GM19025 (cell line): Measurements from ENCODE around the gene RPS25.
"Not testable (repeated sequence)": the region's sequence is repeated elsewhere in the genome, so short reads cannot be mapped to it uniquely, and the experiment has no call there.

Source experiments
- ATAC-seq: cut with Tn5 transposase; IDR thresholded peaks from one replicate; pipeline ENCODE4 v1.9.1; 2021; ENCODE audit warnings: mild to moderate bottlenecking, low read depth, moderate library complexity; ENCODE audit not compliant: unreplicated experiment

The RPS25 gene

GRCh38 chr11:119019996-119020395, 1.9 kb upstream of the RPS25 start:
- no peak for ATAC-seq

GRCh38 chr11:119017377-119017776, 766 bp downstream of the RPS25 start:
- not testable (repeated sequence) for ATAC-seq

- ATAC-seq = no peak
These were observed 1.7 kb downstream of the RPS25 start for GRCh38 chr11:119016216-119017009.

- no peak for ATAC-seq
These were observed 3.0 kb downstream of the RPS25 start for GRCh38 chr11:119015054-119015611.

- no peak for ATAC-seq
These were observed 3.8 kb downstream of the RPS25 start for GRCh38 chr11:119014209-119014924.

- no peak for ATAC-seq
These were observed 5.4 kb downstream of the RPS25 start for GRCh38 chr11:119012629-119013170.

GRCh38 chr11:119011476-119012053, 6.6 kb downstream of the RPS25 start:
- no peak for ATAC-seq

GRCh38 chr11:119006656-119007055, 11.5 kb downstream of the RPS25 start:
- ATAC-seq = no peak

GRCh38 chr11:119000906-119001305, 17.2 kb downstream of the RPS25 start:
- no peak for ATAC-seq

GRCh38 chr11:118998822-118999221, 19.3 kb downstream of the RPS25 start:
- ATAC-seq = no peak

GRCh38 chr11:118998388-118998717, 19.8 kb downstream of the RPS25 start:
- no peak for ATAC-seq

- ATAC-seq = peak; percentile 91
These were observed 20.3 kb downstream of the RPS25 start, which contains the start of gene CENATAC for GRCh38 chr11:118997627-118998387. TSS of gene CENATAC (plus strand) at chr11:118998138. CDS start at chr11:118998198, 60 bp downstream.

- ATAC-seq = peak; percentile 14
These were observed 21.1 kb downstream of the RPS25 start for GRCh38 chr11:118996926-118997626.

- not testable (repeated sequence) for ATAC-seq
These were observed 26.6 kb downstream of the RPS25 start for GRCh38 chr11:118991486-118992038.

GRCh38 chr11:118988280-118988679, 29.9 kb downstream of the RPS25 start:
- no peak for ATAC-seq

- no peak for ATAC-seq
These were observed 33.3 kb downstream of the RPS25 start for GRCh38 chr11:118984825-118985224.

GRCh38 chr11:118984337-118984736, 33.8 kb downstream of the RPS25 start:
- ATAC-seq = not testable (repeated sequence)

GRCh38 chr11:118980191-118980881, 37.8 kb downstream of the RPS25 start:
- ATAC-seq = no peak

- no peak for ATAC-seq
These were observed 38.7 kb downstream of the RPS25 start for GRCh38 chr11:118979434-118979833.
